Measurements from ENCODE around the gene DSCAML1.

DSCAML1 gene, protein sequence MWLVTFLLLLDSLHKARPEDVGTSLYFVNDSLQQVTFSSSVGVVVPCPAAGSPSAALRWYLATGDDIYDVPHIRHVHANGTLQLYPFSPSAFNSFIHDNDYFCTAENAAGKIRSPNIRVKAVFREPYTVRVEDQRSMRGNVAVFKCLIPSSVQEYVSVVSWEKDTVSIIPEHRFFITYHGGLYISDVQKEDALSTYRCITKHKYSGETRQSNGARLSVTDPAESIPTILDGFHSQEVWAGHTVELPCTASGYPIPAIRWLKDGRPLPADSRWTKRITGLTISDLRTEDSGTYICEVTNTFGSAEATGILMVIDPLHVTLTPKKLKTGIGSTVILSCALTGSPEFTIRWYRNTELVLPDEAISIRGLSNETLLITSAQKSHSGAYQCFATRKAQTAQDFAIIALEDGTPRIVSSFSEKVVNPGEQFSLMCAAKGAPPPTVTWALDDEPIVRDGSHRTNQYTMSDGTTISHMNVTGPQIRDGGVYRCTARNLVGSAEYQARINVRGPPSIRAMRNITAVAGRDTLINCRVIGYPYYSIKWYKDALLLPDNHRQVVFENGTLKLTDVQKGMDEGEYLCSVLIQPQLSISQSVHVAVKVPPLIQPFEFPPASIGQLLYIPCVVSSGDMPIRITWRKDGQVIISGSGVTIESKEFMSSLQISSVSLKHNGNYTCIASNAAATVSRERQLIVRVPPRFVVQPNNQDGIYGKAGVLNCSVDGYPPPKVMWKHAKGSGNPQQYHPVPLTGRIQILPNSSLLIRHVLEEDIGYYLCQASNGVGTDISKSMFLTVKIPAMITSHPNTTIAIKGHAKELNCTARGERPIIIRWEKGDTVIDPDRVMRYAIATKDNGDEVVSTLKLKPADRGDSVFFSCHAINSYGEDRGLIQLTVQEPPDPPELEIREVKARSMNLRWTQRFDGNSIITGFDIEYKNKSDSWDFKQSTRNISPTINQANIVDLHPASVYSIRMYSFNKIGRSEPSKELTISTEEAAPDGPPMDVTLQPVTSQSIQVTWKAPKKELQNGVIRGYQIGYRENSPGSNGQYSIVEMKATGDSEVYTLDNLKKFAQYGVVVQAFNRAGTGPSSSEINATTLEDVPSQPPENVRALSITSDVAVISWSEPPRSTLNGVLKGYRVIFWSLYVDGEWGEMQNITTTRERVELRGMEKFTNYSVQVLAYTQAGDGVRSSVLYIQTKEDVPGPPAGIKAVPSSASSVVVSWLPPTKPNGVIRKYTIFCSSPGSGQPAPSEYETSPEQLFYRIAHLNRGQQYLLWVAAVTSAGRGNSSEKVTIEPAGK (N-terminal part only)

DNA sequence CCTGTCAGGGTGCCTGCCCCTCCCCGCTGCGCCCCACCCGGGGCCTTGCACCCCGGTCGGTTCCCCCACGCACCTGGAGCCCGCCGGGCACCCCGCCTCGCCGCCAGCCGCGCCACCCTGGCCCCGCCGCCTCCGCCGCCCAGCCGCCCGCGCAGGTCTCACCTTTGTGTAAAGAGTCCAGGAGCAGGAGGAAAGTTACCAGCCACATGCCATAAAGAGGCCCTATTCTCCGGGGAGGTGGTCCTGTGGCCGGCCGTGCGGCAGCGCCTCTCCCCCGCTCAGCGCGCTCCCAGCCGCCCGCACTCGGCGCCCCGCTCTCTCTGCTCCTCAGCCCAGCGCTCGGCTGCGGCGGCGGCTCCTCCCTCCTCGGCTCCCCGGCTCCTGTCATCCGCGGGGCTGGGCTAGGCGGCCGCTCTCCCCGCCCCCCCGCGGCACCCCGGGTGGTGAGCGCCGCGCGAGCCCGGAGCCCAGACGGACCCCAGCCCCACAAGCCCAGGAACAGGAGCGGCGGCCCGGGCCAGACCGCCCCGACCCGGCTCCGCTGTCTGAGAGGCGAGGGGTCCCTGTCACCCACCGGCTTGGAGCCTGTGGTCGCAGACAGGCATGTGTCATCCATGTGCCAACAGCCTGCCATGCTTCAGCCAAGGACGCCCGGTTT, at the start of gene DSCAML1:
Gene DSCAML1, minus strand, starts transcription at position 345 of the 658 bp plus-strand sequence. Its CDS starts 137 bp downstream, at position 208.
- peak; percentile 47 for DNase-seq

DNA sequence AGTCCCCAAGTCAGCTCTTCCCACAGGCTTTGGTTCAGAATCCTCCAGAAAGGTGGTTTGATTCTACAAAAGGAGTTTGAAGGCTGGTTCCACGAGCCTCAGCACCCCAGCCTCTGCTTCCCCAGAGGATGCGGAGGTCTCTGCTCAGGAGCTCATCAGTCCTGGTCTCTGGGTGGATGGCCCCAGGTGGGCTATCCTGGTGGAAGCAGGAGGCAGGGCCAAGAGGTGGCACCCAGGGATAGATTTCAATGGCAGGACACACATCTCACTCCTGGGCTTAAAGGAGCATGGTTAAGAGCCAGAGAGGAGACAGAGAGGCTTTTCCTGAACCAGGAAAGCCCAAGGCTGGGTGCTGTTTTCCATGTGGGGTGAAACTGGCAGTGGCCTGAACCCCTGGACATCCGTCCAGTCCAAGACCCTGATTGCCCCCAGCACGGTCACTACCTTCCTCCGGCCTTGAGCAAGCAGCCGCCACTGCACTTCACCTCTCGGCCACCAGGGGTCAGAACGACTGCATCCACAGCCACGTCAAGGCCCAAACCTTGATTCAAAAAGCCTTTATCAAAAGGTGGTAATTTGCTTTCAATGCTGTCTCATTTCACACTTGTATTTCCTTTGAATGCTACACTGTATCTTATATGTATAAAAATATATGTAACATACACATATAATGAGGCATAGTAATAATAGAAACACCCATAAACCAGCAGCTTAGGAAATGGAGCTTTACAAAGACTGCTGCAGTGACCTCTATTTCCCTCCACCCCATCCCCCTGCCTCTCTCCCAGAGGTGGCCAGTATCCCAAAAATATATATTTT, 46.9 kb upstream of the DSCAML1 start:
- no peak for DNase-seq

DNA sequence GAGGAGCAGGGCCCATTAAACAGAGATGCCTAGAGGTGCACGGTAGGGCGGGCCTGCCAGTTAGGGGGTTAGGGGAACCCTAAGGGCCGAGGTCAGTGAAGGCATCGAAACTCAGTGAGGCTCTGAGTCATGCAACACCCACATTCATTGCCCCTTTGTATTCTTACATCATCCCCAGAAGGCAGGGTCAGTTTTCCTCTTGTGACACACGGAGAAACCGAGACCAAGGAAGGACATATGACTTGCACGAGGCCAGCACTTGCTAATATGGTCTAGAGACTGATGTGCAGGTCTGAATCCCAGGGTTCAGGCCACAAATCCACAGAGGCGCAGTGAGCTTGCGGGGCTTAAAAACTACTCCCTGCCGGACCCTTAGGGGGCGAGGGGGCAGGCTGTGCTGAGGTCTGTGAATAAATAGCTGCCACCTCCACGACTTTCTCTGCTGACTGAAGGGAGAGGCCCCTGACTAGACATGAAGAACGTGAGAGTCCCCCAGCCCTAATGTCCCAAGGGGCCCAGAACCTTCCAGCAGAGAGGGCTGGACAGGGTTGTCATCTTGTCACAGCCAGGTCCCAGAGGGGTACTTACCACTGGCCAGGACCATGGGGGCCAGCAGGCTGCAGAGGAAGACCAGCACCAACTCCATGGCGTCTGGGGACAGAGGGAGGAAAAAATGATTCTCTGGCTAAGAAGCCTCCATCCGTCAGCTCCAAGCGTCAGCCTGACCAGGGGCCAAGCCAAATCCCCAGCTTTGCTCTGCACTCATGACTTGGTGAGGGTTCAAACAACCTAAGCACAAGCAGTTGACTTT, 45.3 kb upstream of the DSCAML1 start:
- DNase-seq, result no peak

DNA sequence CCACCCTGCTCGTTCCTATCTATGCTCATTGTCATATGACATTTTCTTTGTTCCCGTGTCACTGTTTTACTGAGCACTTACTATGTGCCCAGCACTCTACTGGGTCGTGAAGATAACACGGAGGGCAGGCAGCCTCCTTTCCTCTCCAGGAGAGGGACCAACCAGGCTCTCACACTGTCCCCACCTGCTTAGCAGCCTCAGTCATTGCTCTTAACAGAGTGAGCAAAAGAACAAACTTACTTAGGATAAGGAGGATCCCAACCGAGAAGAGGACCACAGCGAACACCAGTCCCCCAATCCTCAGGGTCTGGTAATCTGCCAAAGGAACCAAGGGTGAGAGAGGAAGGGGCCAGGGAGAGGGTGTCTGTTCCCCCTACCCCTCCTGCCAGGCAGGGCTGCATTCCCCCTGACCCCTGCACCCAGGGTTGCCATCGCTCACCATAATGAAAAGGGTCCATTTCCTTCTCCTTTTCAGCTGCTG, 44.6 kb upstream of the DSCAML1 start:
- no peak for DNase-seq

DNA sequence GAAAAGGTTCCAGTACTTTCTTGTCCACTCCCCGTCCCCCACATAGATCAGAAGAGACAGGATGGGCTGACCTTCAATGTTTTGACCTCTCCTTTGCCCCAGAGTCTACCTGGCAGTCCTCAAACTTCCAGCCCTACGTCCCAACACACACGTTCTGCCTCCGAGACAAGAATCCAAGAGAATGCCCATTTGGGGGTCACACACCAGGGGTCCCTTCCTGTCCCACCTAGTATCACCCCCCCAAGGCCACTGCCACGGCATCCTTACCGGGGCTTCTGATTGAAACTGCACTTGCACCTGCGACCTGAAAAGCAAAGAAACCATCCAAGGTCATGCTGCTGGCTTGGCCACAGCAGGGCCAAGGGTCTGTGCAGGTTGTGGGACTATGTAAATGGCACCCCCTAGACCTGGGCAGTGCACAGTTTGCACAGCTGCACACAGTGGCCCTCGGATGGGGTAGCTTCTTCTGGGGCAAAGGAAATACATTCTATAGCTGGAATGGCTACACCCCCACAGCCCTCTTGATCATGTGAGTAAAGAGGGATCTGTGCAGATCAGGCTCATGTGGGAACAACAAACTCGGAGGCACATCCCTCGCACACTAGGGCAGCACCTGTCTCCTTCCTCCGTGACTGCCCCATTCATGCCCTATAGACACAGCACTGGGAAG, 44.0 kb upstream of the DSCAML1 start:
- DNase-seq, result no peak

DNA sequence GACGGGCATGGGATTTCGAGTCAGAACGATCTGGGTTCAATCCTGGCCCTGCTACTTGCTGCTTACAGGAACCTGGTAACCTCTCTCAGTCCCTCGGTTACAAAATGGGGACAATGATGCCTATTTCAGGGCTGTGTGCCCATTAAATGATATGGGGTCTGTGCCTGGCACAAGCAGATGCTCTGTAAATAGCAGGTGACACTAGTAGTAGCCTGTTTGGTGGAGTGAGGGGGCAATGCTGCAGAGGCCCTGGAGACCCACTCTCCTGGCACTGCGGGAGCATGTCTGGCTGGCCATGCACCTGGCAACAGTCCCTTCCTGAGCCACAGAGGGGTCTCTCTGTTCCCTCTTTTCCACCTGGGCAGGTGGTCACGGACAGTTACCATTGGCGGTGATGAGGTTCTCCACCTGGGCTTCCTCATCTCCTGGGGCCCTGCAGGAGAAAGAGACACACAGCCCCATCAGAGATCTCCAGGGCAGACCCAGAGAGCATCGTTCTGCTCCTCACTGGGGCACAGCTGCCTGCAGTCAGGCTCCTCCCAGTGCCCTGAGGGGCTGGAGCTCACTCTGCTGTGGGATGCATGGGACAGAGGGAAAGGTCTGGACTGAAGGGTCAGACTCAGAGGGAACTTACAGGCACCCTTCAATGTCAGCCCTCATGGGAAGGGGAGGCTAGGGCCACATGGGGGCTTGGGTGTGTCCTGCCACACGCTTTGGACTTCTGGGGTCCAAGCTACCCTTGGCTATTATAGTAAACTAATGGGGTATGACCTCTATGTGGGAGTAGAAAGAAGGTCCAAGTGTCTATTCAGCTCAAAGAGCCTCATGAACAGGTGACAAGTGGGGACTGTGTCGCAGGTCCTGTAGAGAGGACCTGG, 43.2 kb upstream of the DSCAML1 start:
- no peak for DNase-seq

DNA sequence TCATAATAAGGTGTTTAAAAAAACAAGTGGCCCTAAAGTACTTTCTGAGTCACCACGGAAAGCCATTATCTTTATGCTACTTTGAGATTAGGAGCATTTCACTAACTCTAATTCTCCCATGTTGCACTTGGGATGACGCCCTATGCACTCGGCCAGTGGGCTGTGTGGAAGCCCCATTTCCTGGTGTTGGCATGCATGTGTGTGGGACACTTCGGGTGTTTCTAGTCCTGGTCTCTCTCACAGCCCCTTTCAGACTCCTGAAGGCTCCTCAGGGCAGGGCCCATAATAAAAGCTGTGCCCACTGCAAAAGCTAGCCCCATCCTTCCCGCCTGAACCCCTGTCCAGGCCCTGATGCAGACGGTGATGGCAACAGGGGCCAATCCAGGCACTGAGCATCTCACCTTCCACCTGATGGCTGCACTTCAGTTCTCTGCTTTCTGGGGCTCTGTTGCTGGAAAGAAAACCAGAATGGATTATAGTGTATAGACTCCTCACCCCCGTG, 42.4 kb upstream of the DSCAML1 start:
- DNase-seq, result no peak

DNA sequence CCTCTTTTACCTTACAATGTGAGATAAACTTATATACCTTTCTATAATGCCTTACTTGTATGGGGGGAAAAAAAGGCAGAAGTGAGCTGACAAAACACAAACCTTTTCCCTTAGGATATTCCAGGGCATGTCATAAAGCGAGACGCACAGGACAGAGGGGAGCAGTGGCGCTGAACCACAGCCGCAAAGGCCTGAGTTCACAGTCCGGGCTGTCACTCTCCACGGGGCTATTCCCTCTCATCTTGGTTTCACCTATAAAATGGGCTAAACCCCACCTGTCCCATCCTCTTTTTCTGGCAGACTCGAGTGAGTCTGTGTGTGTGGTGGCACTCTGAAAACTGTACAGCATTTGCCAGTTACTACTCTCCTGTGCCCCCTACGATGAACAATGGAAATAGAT, 41.9 kb upstream of the DSCAML1 start:
- DNase-seq, result no peak

DNA sequence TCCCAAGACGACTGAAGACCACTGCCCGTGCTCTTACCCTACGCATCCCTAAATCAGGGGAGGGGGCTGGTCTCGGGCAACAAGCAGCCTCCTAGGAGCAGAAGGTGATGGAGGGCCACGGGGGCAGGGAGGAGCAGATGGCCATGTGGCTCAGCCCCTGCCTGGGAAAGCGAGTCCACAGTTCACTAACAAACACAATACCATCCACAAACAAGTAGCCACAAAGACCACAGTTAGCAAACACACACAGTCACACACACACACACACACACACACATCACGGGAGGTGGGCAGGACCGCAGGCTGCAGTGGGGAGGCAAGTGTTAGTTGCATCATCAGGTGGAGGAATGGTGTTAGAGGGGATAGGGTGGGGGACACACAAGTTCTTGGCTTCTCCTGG, 40.8 kb upstream of the DSCAML1 start:
- no peak for DNase-seq

DNA sequence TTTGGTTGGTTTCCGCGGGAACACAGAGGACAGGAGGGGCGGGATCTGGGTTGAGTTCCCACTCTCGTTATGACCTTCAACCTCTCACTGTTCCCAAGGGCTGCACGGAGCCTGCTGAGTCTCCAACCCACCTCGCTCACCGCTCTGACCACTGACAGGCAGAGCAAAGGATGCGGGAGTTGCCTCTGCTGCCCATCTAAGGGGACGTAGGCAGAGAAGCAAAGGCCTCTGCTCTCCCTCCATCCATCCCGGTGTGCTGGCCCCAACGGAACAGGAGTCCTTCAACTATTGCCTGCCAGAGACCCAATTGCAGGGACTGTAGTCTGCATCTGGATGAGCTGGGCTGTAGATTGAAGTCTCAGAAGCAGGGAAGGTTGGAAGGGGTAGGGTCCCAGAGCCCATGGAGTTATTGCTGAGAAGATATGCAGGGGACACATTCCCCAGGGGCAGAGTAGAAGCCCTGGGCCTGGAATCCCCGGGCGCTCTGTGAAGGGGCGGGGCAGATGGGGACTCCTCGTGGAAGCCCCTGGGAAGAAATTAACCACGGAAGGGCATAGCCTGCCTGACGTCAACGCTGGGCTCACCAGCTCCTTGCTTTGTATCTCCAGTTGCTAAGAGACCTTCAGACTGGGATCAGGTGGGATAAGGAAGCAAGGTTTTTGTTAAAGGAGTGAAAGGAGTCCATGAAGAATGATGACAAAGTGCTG, 40.2 kb upstream of the DSCAML1 start:
- peak; percentile 6 for DNase-seq

DNA sequence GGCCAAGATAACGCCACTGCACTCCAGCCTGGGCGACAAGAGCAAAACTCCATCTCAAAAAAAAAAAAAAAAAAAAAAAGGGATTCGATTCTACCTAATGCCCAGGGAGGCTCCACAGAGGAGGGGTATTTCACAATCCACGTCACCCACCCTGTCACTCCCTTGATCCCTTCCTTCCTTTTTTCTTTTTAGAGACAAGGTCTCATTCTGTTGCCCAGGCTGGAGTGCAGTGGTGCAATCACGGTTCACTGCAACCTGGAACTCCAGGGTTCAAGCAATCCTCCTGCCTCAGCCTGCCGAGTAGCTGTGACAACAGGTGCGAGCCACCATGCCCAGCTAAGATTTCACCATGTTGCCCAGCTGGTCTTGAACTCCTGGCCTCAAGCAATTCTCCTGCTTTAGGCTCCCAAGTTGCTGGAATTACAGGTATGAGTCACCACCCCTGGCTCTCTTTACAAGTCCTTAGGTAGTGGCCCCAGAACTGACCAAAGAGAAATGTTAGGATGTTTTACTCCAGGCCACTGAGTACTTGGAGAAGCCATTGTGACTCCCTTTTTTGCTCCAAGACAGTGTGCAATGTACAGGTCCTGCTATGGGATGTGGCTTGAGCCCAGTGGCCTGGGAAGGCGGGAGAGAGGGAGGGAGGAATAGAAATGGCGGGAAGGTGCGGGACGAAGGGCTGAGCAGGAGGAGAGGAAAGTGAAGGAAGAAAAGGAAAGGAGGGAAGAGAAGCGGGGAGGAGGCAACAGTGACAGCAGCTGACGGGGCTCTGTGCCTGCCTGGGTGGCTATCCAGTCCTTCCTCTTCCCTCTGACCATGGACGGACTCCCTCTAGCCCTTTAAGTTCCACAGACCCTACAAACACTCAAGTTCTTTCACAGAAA, 39.3 kb upstream of the DSCAML1 start:
- DNase-seq, result peak; percentile 7

DNA sequence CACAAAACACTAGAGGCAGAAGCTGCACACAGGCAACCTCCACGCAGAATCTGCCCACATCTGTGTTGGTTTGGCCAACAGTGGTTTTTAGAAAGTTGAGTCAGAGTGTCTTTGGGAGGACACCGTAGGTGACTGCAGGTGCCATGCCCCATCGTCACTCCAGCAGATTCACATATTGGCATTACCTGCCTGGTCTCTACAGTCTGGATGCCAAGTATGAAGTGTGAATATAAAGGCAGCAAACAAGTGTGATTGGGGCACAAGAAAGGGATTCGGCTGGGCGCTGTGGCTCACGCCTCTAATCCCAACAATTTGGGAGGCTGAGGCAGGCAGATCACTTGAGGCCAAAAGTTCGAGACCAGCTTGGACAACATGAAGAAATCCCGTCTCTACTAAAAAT, 38.6 kb upstream of the DSCAML1 start:
- no peak for DNase-seq

DNA sequence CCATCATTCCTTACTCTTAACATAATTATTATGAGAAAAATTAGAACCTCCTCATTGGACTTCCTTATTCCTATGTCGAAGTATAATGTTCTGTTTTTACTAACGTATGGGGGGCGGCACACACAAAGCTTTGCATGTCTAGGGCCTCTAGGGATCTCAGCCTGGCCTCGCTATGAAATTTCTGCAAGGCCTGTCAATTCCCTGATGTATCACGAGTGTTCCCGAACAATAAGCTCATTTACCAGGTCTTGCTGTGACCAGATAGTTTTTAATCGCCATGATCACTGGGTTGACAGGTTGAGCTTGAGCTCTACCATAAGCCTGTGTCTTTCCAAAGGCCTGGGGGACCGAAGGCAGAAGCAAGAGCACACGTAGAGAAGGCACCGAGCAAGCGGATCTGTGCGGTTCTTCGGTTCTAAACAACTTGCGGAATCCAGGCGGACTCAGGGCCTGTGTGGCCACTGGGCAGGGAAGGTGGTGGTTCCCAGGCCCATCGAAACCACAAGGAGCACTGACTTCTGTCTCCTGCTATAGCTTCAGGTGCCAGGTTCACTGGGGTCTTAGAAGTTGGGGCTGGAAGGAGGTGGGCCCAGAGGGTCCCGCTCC, 37.9 kb upstream of the DSCAML1 start:
- no peak for DNase-seq

DNA sequence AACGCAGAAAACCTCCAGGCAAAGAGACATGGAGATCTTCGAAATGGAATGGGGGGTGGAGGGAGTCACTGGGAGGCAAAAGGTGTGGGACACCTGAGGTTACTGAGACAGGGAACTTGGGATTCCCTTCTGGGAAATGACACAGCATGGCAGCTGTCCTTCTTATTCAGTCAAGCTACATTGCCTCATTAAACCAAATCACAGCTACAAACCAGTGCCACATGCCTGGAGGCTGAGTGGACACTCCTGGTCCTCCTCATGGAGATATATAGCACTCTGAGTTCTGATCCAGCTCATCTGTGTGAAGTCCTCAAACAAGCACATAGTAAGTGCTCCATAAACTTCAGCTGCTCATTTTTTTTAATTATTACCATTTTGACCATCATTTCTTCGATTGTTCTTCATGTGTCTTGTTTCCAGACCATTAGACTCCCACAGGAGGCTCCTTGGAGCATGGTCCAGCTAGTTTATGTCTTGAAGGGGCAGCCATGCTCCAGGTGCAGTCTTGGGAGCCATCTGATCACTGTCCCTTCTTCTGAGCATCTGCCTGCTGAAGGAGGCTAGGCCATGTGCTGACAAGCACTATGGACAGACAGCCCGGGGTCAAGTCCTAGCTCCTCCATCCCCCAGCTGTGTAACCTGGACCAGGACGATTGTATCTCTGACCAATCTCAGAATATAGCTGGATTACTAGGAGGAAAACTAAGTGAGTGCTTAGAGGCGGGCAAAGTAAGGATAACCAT, 37.2 kb upstream of the DSCAML1 start:
- DNase-seq, result no peak

DNA sequence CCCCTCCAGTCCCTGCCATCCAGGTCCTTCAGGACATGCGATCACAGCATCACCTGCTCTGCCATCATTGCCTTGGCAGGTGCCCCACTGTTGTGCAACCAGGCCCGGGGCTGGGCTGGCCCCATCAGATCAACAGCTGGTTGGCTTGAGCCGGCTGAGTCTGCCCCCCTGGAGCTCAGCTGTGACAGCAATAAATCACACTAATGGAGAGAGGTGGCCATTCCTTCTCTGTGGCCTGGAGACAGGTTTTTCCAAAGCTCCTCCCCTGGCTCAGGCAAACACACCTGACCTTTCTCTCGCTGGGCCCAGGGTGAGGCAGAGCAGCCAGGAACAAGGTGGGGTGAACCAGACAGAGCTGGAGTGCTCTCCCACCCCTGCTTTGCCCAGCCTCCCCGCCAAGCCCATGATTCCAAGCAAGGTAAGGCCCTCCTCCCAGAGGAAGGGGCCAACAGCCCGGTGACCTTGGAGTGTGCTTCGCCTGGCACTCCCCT, 36.4 kb upstream of the DSCAML1 start:
- DNase-seq, result no peak

DNA sequence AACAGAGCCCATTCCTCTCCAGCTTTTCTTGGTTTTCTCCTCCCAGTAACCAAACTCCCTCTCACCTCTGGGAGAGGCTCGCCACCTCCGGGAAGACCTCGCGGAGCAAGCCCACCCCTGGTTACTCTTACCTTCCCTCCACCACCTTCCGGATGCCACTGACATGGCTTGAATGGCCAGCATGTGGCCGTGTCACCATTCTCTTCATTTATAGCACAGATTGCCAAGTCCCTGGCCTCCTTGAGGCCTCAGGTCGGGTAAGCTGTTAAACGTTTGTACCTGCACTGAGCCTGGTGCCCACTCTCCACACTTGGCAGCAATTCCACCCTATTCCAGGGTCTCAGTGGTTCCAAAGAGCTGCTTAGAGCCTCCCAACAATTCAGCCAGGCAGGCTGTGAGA, 35.5 kb upstream of the DSCAML1 start:
- DNase-seq, result no peak
